Fibroblast of villous mesenchyme (primary cell): ENCODE measurements around the gene PCDHA7. TPM values are rescaled to one million over a fixed set of nuclear protein-coding genes. Genes with fewer than 3 reads are reported as not detected.
"Not testable (repeated sequence)": the region's sequence is repeated elsewhere in the genome, so short reads cannot be mapped to it uniquely, and the experiment has no call there.

Experiments
- DNase-seq: peaks from one replicate; pipeline ENCODE4 v3.0.0-alpha.2; 2010; ENCODE audit warnings: low read depth
- H3K4me3 ChIP-seq: 2 replicates; pipeline ENCODE4 v1.5.1; 2011; ENCODE audit warnings: low read depth, mild to moderate bottlenecking, low read length
- total RNA-seq: library from RNA; depleted of rRNA; stranded (reverse); fragments of >200 nt; gene quantifications from 2 replicates; pipeline ENCODE4 v1.2.3, GENCODE V29; 2012
- TF ChIP-seq, protein P1 (sequence below): IDR thresholded peaks from 2 replicates; pipeline ENCODE4 v1.5.1; 2012; ENCODE audit warnings: low read depth, mild to moderate bottlenecking, low read length; ENCODE audit not compliant: insufficient read depth

Gene PCDHA7
- total RNA-seq, 1 donor, result 0.86 TPM

DNA sequence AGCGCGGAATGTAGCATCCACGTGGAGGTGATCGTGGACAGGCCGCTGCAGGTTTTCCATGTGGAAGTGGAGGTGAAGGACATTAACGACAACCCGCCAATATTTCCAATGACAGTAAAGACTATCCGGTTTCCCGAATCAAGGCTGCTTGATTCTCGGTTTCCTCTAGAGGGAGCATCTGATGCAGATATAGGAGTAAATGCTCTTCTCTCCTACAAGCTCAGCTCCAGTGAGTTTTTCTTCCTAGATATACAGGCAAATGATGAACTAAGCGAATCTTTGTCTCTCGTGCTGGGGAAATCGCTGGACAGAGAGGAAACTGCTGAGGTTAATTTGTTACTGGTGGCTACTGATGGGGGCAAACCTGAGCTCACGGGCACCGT lies 38.8 kb upstream of the PCDHA7 start:
- DNase-seq, result no peak
- TF ChIP-seq, protein P1, sequence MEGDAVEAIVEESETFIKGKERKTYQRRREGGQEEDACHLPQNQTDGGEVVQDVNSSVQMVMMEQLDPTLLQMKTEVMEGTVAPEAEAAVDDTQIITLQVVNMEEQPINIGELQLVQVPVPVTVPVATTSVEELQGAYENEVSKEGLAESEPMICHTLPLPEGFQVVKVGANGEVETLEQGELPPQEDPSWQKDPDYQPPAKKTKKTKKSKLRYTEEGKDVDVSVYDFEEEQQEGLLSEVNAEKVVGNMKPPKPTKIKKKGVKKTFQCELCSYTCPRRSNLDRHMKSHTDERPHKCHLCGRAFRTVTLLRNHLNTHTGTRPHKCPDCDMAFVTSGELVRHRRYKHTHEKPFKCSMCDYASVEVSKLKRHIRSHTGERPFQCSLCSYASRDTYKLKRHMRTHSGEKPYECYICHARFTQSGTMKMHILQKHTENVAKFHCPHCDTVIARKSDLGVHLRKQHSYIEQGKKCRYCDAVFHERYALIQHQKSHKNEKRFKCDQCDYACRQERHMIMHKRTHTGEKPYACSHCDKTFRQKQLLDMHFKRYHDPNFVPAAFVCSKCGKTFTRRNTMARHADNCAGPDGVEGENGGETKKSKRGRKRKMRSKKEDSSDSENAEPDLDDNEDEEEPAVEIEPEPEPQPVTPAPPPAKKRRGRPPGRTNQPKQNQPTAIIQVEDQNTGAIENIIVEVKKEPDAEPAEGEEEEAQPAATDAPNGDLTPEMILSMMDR, result peak; percentile 33
- H3K4me3 ChIP-seq, result no peak overlapping the region

DNA sequence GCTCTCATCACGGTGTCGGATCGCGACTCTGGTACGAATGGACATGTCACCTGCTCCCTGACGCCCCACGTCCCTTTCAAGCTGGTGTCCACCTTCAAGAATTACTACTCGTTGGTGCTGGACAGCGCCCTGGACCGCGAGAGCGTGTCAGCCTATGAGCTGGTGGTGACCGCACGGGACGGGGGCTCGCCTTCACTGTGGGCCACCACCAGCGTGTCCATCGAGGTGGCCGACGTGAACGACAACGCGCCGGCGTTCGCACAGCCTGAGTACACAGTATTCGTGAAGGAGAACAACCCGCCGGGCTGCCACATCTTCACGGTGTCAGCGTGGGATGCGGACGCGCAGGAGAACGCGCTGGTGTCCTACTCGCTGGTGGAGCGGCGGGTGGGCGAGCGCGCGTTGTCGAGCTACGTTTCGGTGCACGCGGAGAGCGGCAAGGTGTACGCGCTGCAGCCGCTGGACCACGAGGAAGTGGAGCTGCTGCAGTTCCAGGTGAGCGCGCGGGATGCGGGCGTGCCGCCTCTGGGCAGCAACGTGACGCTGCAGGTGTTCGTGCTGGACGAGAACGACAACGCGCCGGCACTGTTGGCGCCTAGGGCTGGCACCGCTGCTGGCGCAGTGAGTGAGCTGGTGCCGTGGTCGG lies 37.9 kb upstream of the PCDHA7 start:
- H3K4me3 ChIP-seq, DNase-seq: not testable (repeated sequence)

DNA sequence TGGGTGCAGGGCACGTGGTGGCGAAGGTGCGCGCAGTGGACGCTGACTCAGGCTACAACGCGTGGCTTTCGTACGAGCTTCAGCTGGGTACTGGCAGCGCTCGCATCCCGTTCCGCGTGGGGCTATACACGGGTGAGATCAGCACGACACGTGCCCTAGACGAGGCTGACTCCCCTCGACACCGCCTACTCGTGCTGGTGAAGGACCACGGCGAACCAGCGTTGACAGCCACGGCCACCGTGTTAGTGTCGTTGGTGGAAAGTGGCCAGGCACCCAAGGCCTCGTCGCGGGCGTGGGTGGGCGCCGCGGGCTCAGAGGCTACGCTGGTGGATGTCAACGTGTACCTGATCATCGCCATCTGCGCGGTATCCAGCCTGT lies 37.4 kb upstream of the PCDHA7 start:
- no peak overlapping the region for H3K4me3 ChIP-seq
- DNase-seq, result no peak
- TF ChIP-seq, protein P1, result no peak

- DNase-seq, result peak; percentile 39
- H3K4me3 ChIP-seq, result peak within 1 kb of the TSS; percentile 40
- TF ChIP-seq, protein P1, result peak; percentile 35
These were observed 33.1 kb upstream of the PCDHA7 start, which contains the start of gene PCDHA3 for GRCh38 chr5:140800816-140801493. Gene PCDHA3 (plus strand): TSS chr5:140801057.

- peak overlapping the region; percentile 40 for H3K4me3 ChIP-seq
- TF ChIP-seq, protein P1, result peak; percentile 30
- DNase-seq, result no peak
These were observed 32.6 kb upstream of the PCDHA7 start for GRCh38 chr5:140801494-140801841.

GRCh38 chr5:140802381-140802780 lies 31.7 kb upstream of the PCDHA7 start:
- not testable (repeated sequence) for DNase-seq

GRCh38 chr5:140802781-140803271 lies 31.2 kb upstream of the PCDHA7 start:
- no peak for DNase-seq
- TF ChIP-seq, protein P1, result no peak
- H3K4me3 ChIP-seq, result no peak overlapping the region

More at GRCh38 chr5:140802381-140802780, 31.7 kb upstream of the PCDHA7 start:
- not testable (repeated sequence) for H3K4me3 ChIP-seq
